ENCODE data around the gene VPS4A.
"Not testable (repeated sequence)": the region's sequence is repeated elsewhere in the genome, so short reads cannot be mapped to it uniquely, and the experiment has no call there.

Gene VPS4A

GRCh38 chr16:69328854-69329316 is 17.7 kb downstream of the VPS4A start:
- DNase-seq: no peak

- DNase-seq: peak; percentile 52
These were observed 18.5 kb downstream of the VPS4A start for GRCh38 chr16:69329369-69330285.

- peak; percentile 81 for DNase-seq
These were observed 19.3 kb downstream of the VPS4A start, which contains the start of gene PDF for GRCh38 chr16:69330286-69331109. TSS of gene PDF (minus strand) at chr16:69330588. CDS start at chr16:69330570, 18 bp downstream.

GRCh38 chr16:69334696-69335095 is 23.5 kb downstream of the VPS4A start:
- DNase-seq: no peak

- DNase-seq: no peak
These were observed 27.6 kb downstream of the VPS4A start for GRCh38 chr16:69338557-69339288.

GRCh38 chr16:69339289-69340094 is 28.3 kb downstream of the VPS4A start, which contains the start of the genes COG8 and NIP7:
TSS of gene COG8 (minus strand) at chr16:69339564. CDS start at chr16:69339552, 12 bp downstream.
TSS of gene NIP7 (plus strand) at chr16:69339772. CDS start at chr16:69339830, 58 bp downstream.
- DNase-seq: peak; percentile 94

- DNase-seq: peak; percentile 22
These were observed 29.0 kb downstream of the VPS4A start for GRCh38 chr16:69340095-69340644.

- DNase-seq: no peak
These were observed 33.0 kb downstream of the VPS4A start for GRCh38 chr16:69344171-69344570.

GRCh38 chr16:69345923-69346322 is 34.8 kb downstream of the VPS4A start:
- DNase-seq: no peak

- no peak for DNase-seq
These were observed 35.5 kb downstream of the VPS4A start for GRCh38 chr16:69346683-69347082.

- DNase-seq: no peak
These were observed 37.1 kb downstream of the VPS4A start for GRCh38 chr16:69348222-69348621.

GRCh38 chr16:69349536-69349935 is 38.4 kb downstream of the VPS4A start:
- no peak for DNase-seq

- DNase-seq: no peak
These were observed 39.5 kb downstream of the VPS4A start for GRCh38 chr16:69350536-69351133.

- no peak for DNase-seq
These were observed 40.3 kb downstream of the VPS4A start, which contains the start of gene TMED6 for GRCh38 chr16:69351309-69352027. TSS of gene TMED6 (minus strand) at chr16:69351786. CDS start at chr16:69351753, 33 bp downstream.

GRCh38 chr16:69360070-69360469 is 48.9 kb downstream of the VPS4A start:
- not testable (repeated sequence) for DNase-seq

GRCh38 chr16:69363281-69363717 is 52.1 kb downstream of the VPS4A start:
- DNase-seq: no peak

- no peak for DNase-seq
These were observed 52.9 kb downstream of the VPS4A start for GRCh38 chr16:69364088-69364487.

- no peak for DNase-seq
These were observed 54.8 kb downstream of the VPS4A start for GRCh38 chr16:69365901-69366300.

- peak; percentile 32 for DNase-seq
These were observed 55.3 kb downstream of the VPS4A start for GRCh38 chr16:69366431-69366830.

GRCh38 chr16:69367980-69368379 is 56.8 kb downstream of the VPS4A start:
- no peak for DNase-seq

All from stimulated activated CD4-positive, alpha-beta T cell treated with anti-CD3 and anti-CD28 coated beads, Interleukin-1b, Interleukin-23, amount 100 ng/mL, for 48 hours (primary cell).